Measurements from ENCODE around the gene RPS14. TPM values are rescaled to one million over a fixed set of nuclear protein-coding genes. Genes with fewer than 3 reads are reported as not detected.

Gene RPS14
- polyA plus RNA-seq, 4 donors: 2,525 to 5,825 (median 4,194) TPM

DNA sequence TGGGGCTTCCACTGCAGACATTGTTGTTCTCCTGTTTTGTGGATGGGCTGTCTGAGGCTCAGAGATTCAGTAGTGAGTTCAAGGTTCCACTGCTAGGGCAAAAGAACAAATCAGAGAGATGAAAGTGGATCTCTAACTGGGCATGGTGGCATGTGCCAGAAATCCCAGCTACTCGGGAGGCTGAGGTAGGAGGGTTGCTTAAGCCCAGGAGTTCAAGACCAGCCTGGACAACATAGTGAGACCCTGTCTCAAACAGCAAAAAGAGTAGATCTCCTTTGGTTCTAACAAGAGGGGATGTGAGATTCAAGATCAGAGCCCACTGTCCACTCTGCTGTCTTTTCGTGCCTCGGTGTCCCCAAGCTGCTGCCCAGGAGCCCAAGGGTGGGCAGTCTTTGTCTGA, 46.6 kb upstream of the RPS14 start:
- DNase-seq (no peak), FAIRE-seq (no peak)
- Histone ChIP-seq H3K36me3 (ENCODE audit: control insufficient read depth in 3 of 3, insufficient read depth in 2 of 3, low read depth in 1 of 3, low read length in 3 of 3) (peaks cover 0 to 70% (median 0%) of the 10 kb centered on the region in 3 donors), H3K27ac (ENCODE audit: low read depth in 1 of 3, low read length in 2 of 3) (peak overlapping the region in 1 of 3 donors; percentile 33), H3K9me3 (ENCODE audit: control insufficient read depth in 2 of 2, insufficient read depth in 1 of 2, low read depth in 1 of 2, low read length in 1 of 2) (no peaks in the 10 kb centered on the region), H3K4me3 (ENCODE audit: low read depth in 1 of 3, low read length in 3 of 3) (no peak overlapping the region), H3K27me3 (ENCODE audit: control insufficient read depth in 3 of 3, insufficient read depth in 3 of 3, low read length in 3 of 3) (no peaks in the 10 kb centered on the region), H3K4me1 (ENCODE audit: control insufficient read depth in 3 of 3, insufficient read depth in 2 of 3, low read depth in 1 of 3, low read length in 2 of 3) (peaks cover 6 to 41% (median 12%) of the 10 kb centered on the region in 3 donors)
- WGBS, 3 donors: 81 to 90% (median 84%) methylated on average over 3 of the region's 3 CpGs

DNA sequence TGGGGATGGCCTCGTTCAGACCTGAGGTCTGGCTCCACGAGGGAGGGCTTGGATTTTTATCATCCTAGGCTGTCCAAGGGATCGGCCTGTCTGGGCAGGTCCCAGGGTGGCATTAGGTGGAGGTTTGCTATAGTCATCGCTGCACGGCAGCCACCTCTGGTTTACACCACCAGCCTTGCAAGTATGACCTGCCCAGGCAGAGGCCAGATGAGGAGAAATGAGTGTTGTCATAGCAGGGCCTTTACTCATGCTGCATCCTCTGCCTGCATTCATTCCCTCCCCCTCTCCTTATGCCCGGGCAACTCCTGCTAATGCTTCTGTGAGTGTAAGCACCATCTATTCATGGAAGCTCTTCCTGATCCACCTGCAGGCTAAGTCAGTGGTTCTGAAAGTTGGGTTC, 43.1 kb upstream of the RPS14 start:
- Histone ChIP-seq H3K27me3 (ENCODE audit: control insufficient read depth in 3 of 3, insufficient read depth in 3 of 3, low read length in 3 of 3) (no peaks in the 10 kb centered on the region), H3K9me3 (ENCODE audit: control insufficient read depth in 2 of 2, insufficient read depth in 1 of 2, low read depth in 1 of 2, low read length in 1 of 2) (no peaks in the 10 kb centered on the region), H3K27ac (ENCODE audit: low read depth in 1 of 3, low read length in 2 of 3) (peak overlapping the region in 1 of 3 donors; percentile 6), H3K36me3 (ENCODE audit: control insufficient read depth in 3 of 3, insufficient read depth in 2 of 3, low read depth in 1 of 3, low read length in 3 of 3) (peaks cover 0 to 66% (median 0%) of the 10 kb centered on the region in 3 donors), H3K4me1 (ENCODE audit: control insufficient read depth in 3 of 3, insufficient read depth in 2 of 3, low read depth in 1 of 3, low read length in 2 of 3) (peaks cover 0 to 53% (median 6%) of the 10 kb centered on the region in 3 donors), H3K4me3 (ENCODE audit: low read depth in 1 of 3, low read length in 3 of 3) (no peak overlapping the region)
- DNase-seq: no peak
- WGBS, 3 donors: 78 to 85% (median 85%) methylated on average over 6 of the region's 6 CpGs
- no peak for FAIRE-seq

GRCh38 chr5:150491876-150492275, 42.3 kb upstream of the RPS14 start:
- no peaks in the 10 kb centered on the region for H3K9me3 ChIP-seq (ENCODE audit: control insufficient read depth in 2 of 2, insufficient read depth in 1 of 2, low read depth in 1 of 2, low read length in 1 of 2)
- peaks cover 0 to 55% (median 6%) of the 10 kb centered on the region in 3 donors for H3K4me1 ChIP-seq (ENCODE audit: control insufficient read depth in 3 of 3, insufficient read depth in 2 of 3, low read depth in 1 of 3, low read length in 2 of 3)
- no peak overlapping the region for H3K4me3 ChIP-seq (ENCODE audit: low read depth in 1 of 3, low read length in 3 of 3)
- DNase-seq: no peak
- peaks cover 0 to 59% (median 0%) of the 10 kb centered on the region in 3 donors for H3K36me3 ChIP-seq (ENCODE audit: control insufficient read depth in 3 of 3, insufficient read depth in 2 of 3, low read depth in 1 of 3, low read length in 3 of 3)
- no peak for FAIRE-seq
- 68 to 82% (median 70%) methylated on average over 4 of the region's 4 CpGs for WGBS, 3 donors
- no peaks in the 10 kb centered on the region for H3K27me3 ChIP-seq (ENCODE audit: control insufficient read depth in 3 of 3, insufficient read depth in 3 of 3, low read length in 3 of 3)
- H3K27ac ChIP-seq (ENCODE audit: low read depth in 1 of 3, low read length in 2 of 3): peak overlapping the region; percentile 3 to 21 (median 9)

GRCh38 chr5:150490754-150491153, 41.2 kb upstream of the RPS14 start:
- peaks cover 0 to 49% (median 0%) of the 10 kb centered on the region in 3 donors for H3K36me3 ChIP-seq (ENCODE audit: control insufficient read depth in 3 of 3, insufficient read depth in 2 of 3, low read depth in 1 of 3, low read length in 3 of 3)
- WGBS, 3 donors: 52 to 85% (median 79%) methylated on average over 1 of the region's 1 CpG
- peak overlapping the region in 1 of 3 donors; percentile 19 for H3K27ac ChIP-seq (ENCODE audit: low read depth in 1 of 3, low read length in 2 of 3)
- DNase-seq: no peak
- no peaks in the 10 kb centered on the region for H3K27me3 ChIP-seq (ENCODE audit: control insufficient read depth in 3 of 3, insufficient read depth in 3 of 3, low read length in 3 of 3)
- H3K4me1 ChIP-seq (ENCODE audit: control insufficient read depth in 3 of 3, insufficient read depth in 2 of 3, low read depth in 1 of 3, low read length in 2 of 3): peaks cover 0 to 53% (median 6%) of the 10 kb centered on the region in 3 donors
- FAIRE-seq: no peak
- H3K4me3 ChIP-seq (ENCODE audit: low read depth in 1 of 3, low read length in 3 of 3): no peak overlapping the region
- H3K9me3 ChIP-seq (ENCODE audit: control insufficient read depth in 2 of 2, insufficient read depth in 1 of 2, low read depth in 1 of 2, low read length in 1 of 2): no peaks in the 10 kb centered on the region

GRCh38 chr5:150490296-150490669, 40.7 kb upstream of the RPS14 start:
- Histone ChIP-seq H3K36me3 (ENCODE audit: control insufficient read depth in 3 of 3, insufficient read depth in 2 of 3, low read depth in 1 of 3, low read length in 3 of 3) (peaks cover 0 to 49% (median 0%) of the 10 kb centered on the region in 3 donors), H3K27me3 (ENCODE audit: control insufficient read depth in 3 of 3, insufficient read depth in 3 of 3, low read length in 3 of 3) (no peaks in the 10 kb centered on the region), H3K27ac (ENCODE audit: low read depth in 1 of 3, low read length in 2 of 3) (peak overlapping the region in 1 of 3 donors; percentile 95), H3K9me3 (ENCODE audit: control insufficient read depth in 2 of 2, insufficient read depth in 1 of 2, low read depth in 1 of 2, low read length in 1 of 2) (no peaks in the 10 kb centered on the region), H3K4me3 (ENCODE audit: low read depth in 1 of 3, low read length in 3 of 3) (no peak overlapping the region), H3K4me1 (ENCODE audit: control insufficient read depth in 3 of 3, insufficient read depth in 2 of 3, low read depth in 1 of 3, low read length in 2 of 3) (peaks cover 0 to 54% (median 6%) of the 10 kb centered on the region in 3 donors)
- no peak for DNase-seq
- FAIRE-seq: no peak
- 70 to 95% (median 72%) methylated on average over 2 of the region's 2 CpGs for WGBS, 3 donors

DNA sequence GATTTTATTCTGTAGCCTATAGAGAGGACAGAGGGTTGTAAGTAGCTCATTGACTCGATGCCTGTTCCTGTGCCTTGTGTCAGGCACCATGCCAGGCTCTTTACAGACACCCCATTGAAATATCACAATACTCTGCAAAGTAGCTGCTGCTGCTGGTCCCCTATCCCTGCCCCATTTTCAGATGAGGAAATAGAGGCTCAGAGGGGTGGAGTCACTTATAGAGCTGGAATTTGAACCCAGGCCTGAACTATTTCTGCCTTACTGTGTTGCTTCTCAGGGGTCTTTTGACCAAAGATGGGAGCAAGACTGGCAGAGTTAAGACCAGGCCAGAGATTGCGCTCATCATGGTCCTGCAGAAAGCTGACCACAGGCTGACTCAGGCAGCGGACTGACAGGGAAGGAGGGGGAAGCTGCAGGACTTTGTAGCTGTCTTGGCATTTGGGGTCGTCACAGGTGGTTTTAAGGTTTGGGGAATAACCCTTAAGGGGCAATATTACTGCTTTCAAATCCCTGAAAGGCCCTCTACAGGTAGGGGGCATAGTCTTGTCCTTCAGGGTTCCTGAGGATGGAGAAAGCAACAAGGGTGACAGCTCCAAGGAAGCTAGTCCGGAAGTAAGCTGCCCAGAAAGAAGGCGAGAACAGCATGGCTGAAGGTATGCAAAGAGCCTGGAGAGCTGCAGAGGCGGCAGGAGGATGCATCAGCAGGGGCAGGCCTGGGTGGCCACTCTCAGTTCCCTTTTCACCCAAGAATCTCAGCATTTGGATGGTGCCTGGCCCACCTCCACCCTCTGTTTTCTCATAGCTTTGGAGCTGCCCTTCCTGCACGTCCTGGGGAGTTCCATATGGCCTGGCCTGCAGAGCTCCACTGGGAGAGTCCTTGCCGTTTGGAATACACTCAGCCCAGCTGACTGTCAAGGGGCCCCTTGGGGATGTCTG, 40.1 kb upstream of the RPS14 start:
- DNase-seq: no peak

DNA sequence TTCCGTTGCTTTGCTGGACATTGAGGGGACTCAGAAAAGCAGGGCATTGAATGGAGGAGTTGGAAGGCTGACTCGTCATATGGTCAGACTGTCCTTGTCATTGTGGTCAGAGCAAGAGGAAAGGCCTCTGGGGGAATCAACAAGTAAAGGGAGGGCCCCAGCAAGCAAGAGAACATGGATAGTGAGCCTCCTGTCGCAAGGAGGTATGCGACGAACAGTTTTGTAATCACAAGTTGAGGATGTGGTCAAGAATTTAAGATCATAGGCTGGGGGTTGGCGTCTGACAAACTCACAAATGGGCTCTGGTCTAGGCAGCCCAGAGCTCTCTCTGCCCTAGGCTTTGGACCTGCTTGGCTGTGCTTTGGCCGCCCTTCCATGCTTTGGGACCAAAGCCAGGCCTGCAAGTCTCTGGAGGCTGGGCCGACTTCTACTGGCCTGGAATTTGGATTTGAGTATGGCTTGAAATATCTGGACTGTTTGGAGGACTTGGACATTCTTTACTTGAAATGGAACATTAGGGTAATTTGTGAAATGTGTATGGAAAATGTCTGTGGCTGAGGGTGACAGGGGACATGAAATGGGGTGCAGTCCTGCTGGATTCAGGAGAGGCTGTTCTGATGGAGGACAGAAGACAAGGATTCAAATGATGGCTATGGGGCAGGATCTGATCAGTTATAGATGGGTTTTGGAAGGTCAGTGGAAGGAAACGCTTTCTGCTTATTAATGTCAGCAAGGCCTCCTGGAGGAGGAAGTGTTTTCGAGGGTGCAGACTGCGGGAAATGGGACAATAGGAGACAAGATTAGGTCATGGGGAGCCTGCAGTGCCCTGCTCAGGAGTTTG, 39.2 kb upstream of the RPS14 start:
- Histone ChIP-seq H3K4me3 (ENCODE audit: low read depth in 1 of 3, low read length in 3 of 3) (no peak overlapping the region), H3K27me3 (ENCODE audit: control insufficient read depth in 3 of 3, insufficient read depth in 3 of 3, low read length in 3 of 3) (no peaks in the 10 kb centered on the region), H3K36me3 (ENCODE audit: control insufficient read depth in 3 of 3, insufficient read depth in 2 of 3, low read depth in 1 of 3, low read length in 3 of 3) (peaks cover 0 to 46% (median 0%) of the 10 kb centered on the region in 3 donors), H3K9me3 (ENCODE audit: control insufficient read depth in 2 of 2, insufficient read depth in 1 of 2, low read depth in 1 of 2, low read length in 1 of 2) (no peaks in the 10 kb centered on the region), H3K27ac (ENCODE audit: low read depth in 1 of 3, low read length in 2 of 3) (peak overlapping the region; percentile 51 to 95 (median 94)), H3K4me1 (ENCODE audit: control insufficient read depth in 3 of 3, insufficient read depth in 2 of 3, low read depth in 1 of 3, low read length in 2 of 3) (peaks cover 0 to 60% (median 6%) of the 10 kb centered on the region in 3 donors)
- no peak for DNase-seq
- 45 to 87% (median 78%) methylated on average over 11 of the region's 11 CpGs for WGBS, 3 donors
- no peak for FAIRE-seq

More for the DNA sequence above, 40.1 kb upstream of the RPS14 start:
- Histone ChIP-seq H3K27me3 (ENCODE audit: control insufficient read depth in 3 of 3, insufficient read depth in 3 of 3, low read length in 3 of 3) (no peaks in the 10 kb centered on the region), H3K4me1 (ENCODE audit: control insufficient read depth in 3 of 3, insufficient read depth in 2 of 3, low read depth in 1 of 3, low read length in 2 of 3) (peaks cover 0 to 60% (median 6%) of the 10 kb centered on the region in 3 donors), H3K9me3 (ENCODE audit: control insufficient read depth in 2 of 2, insufficient read depth in 1 of 2, low read depth in 1 of 2, low read length in 1 of 2) (no peaks in the 10 kb centered on the region), H3K4me3 (ENCODE audit: low read depth in 1 of 3, low read length in 3 of 3) (no peak overlapping the region), H3K36me3 (ENCODE audit: control insufficient read depth in 3 of 3, insufficient read depth in 2 of 3, low read depth in 1 of 3, low read length in 3 of 3) (peaks cover 0 to 46% (median 0%) of the 10 kb centered on the region in 3 donors), H3K27ac (ENCODE audit: low read depth in 1 of 3, low read length in 2 of 3) (peak overlapping the region in 2 of 3 donors; percentile 94 to 95)
- 50 to 68% (median 63%) methylated on average over 9 of the region's 9 CpGs for WGBS, 3 donors
- FAIRE-seq: no peak

All from small intestine (tissue), 7 donors.